Nephron progenitor cell (in vitro differentiated cells): ENCODE results near the gene CD55.

Experiments used
- DNase-seq: peaks from one replicate; pipeline ENCODE4 v3.0.0; 2021
- H3K27ac Mint-ChIP-seq: 2 replicates; pipeline ENCODE4 v1.8.0; 2021; ENCODE audit warnings: mild to moderate bottlenecking, moderate library complexity, mixed read lengths
- H3K27me3 Mint-ChIP-seq: 2 replicates; pipeline ENCODE4 v1.8.0; 2021; ENCODE audit warnings: mild to moderate bottlenecking, low read depth, mixed read lengths; ENCODE audit not compliant: poor library complexity
- H3K36me3 Mint-ChIP-seq: 2 replicates; pipeline ENCODE4 v1.8.0; 2021; ENCODE audit warnings: low read depth, mixed read lengths
- H3K4me1 Mint-ChIP-seq: 2 replicates; pipeline ENCODE4 v1.8.0; 2021; ENCODE audit warnings: mixed read lengths
- H3K4me3 Mint-ChIP-seq: 2 replicates; pipeline ENCODE4 v1.8.0; 2021; ENCODE audit warnings: mild to moderate bottlenecking, moderate library complexity, mixed read lengths
- H3K9me3 Mint-ChIP-seq: 2 replicates; pipeline ENCODE4 v1.8.0; 2021; ENCODE audit warnings: mild to moderate bottlenecking, moderate library complexity, mixed read lengths
- CTCF ChIP-seq: fragments of 200-600 bp; sonication (generic); IDR thresholded peaks from 2 replicates; pipeline ENCODE4 v1.5.0; 2021; ENCODE audit warnings: antibody characterized with exemption

The CD55 gene

DNA sequence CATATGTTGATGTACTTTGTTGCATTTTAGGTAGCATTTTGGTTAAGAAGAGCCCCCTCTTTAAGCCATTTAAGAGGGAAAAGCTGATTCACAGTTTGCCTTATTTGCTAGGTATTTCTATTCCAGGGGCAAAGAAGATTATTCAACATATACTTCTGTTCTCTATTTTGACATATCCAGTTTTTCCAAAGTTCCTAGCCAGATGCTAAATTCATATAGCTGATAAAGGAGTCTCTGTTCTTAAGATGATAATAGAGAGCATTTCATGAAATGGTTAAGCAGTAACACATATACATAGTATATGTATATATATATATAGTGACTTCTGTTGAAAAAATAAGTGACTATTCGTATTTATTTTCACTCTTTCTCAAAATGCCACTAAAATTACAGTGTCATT, 15.5 kb upstream of the CD55 start:
- Mint-ChIP-seq H3K4me3 (no peak overlapping the region), H3K36me3 (no peaks in the 10 kb centered on the region), H3K9me3 (peaks cover 3% of the 10 kb centered on the region), H3K4me1 (no peaks in the 10 kb centered on the region), H3K27ac (no peak overlapping the region), H3K27me3 (peaks cover 3% of the 10 kb centered on the region)
- DNase-seq: no peak
- no peak for TF ChIP-seq CTCF

DNA sequence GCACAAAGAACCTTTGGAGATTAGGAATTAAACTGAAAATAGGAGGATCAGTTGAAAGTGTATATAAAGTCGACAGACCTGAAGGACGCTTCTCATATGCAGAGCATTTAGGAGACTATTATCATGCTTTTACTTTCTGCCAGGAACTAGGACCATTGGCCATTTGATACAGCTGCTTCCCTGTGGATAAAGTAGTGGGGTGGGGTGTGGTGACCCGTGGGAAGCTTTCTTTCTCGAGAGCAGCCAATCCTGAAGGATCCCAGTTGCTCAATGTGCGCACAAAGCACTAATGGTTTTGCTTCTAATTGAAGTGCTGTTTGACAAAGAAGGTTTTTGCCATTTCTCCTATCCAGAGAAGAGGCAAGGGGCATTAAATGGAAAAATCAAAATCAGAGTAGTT, 14.9 kb upstream of the CD55 start:
- Mint-ChIP-seq H3K27ac (no peak overlapping the region), H3K27me3 (peaks cover 3% of the 10 kb centered on the region), H3K4me1 (no peaks in the 10 kb centered on the region), H3K36me3 (no peaks in the 10 kb centered on the region), H3K9me3 (peaks cover 3% of the 10 kb centered on the region), H3K4me3 (no peak overlapping the region)
- no peak for TF ChIP-seq CTCF
- no peak for DNase-seq

DNA sequence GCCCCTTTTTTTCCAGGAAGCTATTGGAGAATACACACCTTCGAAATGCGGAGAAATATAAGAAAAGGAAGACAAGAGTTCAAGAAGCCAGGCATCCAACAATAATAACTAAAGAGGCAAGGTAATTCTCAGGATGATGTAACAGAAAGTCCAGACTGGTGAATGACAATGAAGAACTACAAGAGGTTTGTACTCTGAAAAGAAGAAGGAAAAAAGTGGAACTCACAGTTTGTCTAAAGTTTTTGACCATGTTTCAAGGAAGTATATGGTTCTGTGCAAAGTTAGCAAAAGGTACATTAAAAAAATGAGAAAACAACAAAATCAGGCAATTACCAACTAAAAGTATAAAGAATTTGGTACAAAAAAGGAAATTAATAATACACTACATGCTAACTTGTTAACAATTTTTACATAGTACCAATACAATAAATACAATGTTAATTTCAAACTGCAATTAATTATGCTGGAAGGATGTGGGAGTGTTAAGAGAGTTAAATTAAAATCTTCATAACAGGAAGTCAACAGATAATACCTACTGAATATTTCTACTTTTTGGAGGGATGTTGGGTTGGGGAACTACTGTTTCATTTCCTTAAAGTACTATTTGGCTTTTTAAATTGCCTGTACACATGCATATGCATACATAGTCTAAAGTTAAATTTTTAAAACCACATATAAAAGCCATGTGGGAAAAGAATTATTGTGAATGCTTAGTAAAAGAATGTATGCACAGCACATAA, 12.9 kb upstream of the CD55 start:
- TF ChIP-seq CTCF: no peak
- H3K4me1 Mint-ChIP-seq: no peaks in the 10 kb centered on the region
- H3K36me3 Mint-ChIP-seq: no peaks in the 10 kb centered on the region
- DNase-seq: no peak
- H3K27ac Mint-ChIP-seq: no peak overlapping the region
- H3K27me3 Mint-ChIP-seq: peaks cover 3% of the 10 kb centered on the region
- peaks cover under 1% of the 10 kb centered on the region for H3K9me3 Mint-ChIP-seq
- no peak overlapping the region for H3K4me3 Mint-ChIP-seq

DNA sequence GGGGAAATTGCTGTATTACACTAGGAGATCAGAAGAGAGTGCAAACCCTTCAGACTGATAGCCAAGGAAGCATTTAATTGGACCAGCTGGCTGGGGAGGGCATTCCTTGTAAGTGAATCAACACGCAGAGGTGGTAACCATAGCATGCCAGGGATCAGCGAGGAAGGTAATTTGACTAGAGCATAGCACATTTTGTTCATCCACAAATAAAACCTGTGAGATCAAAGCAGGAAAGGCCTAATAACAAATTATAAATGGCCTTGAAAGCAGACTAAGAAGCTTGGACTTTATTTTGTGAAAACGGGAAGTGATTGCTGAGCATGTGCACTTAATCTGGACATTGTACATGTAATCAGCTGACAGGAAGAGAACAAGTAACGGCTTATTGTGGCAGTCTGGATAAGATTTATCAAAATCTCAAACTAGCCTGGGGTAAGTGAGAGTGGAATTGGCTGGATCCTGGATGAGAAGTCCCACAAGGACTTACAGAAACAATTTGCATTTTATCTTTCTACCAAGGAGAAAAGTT, 11.7 kb upstream of the CD55 start:
- H3K4me3 Mint-ChIP-seq: no peak overlapping the region
- no peaks in the 10 kb centered on the region for H3K36me3 Mint-ChIP-seq
- DNase-seq: no peak
- no peak overlapping the region for H3K27ac Mint-ChIP-seq
- H3K4me1 Mint-ChIP-seq: no peaks in the 10 kb centered on the region
- no peak for TF ChIP-seq CTCF
- H3K9me3 Mint-ChIP-seq: no peaks in the 10 kb centered on the region
- peaks cover 3% of the 10 kb centered on the region for H3K27me3 Mint-ChIP-seq

GRCh38 chr1:207311888-207312603, 9.4 kb upstream of the CD55 start:
- H3K27me3 Mint-ChIP-seq: peaks cover 7% of the 10 kb centered on the region
- no peak overlapping the region for H3K27ac Mint-ChIP-seq
- no peak for DNase-seq
- H3K9me3 Mint-ChIP-seq: no peaks in the 10 kb centered on the region
- H3K4me3 Mint-ChIP-seq: no peak overlapping the region
- H3K36me3 Mint-ChIP-seq: no peaks in the 10 kb centered on the region
- TF ChIP-seq CTCF: no peak
- H3K4me1 Mint-ChIP-seq: no peaks in the 10 kb centered on the region
